HCT116 (cell line): Measurements from ENCODE around the gene ACACB.

Source experiments
- EZH2 ChIP-seq: fragments of 200-600 bp; sonication (generic); IDR thresholded peaks from 2 replicates; pipeline ENCODE4 v1.6.1; 2017; ENCODE audit warnings: antibody characterized with exemption, mixed run types
- EZH2phosphoT487 ChIP-seq: fragments of 200-600 bp; IDR thresholded peaks from 2 replicates; pipeline ENCODE4 v1.6.1; 2018; ENCODE audit warnings: antibody characterized with exemption, borderline replicate concordance
- JUND ChIP-seq: IDR thresholded peaks from 2 replicates; pipeline ENCODE4 v1.6.1; 2012
- POLR2A ChIP-seq: IDR thresholded peaks from 2 replicates; pipeline ENCODE4 v1.7.0; 2011; ENCODE audit warnings: borderline replicate concordance; ENCODE audit not compliant: insufficient read depth, insufficient read length; ENCODE audit errors: extremely low read depth
- POLR2AphosphoS5 ChIP-seq: IDR thresholded peaks from 2 replicates; pipeline ENCODE4 v1.6.1; 2011; ENCODE audit warnings: mild to moderate bottlenecking, low read depth, low read length, moderate library complexity
- SP1 ChIP-seq: IDR thresholded peaks from 2 replicates; pipeline ENCODE4 v1.6.1; 2012; ENCODE audit warnings: low read depth
- TF ChIP-seq, protein P1 (sequence below), 3 experiments: fragments of 200-600 bp in 1 of 3; sonication (generic) in 1 of 3; IDR thresholded peaks in 2 of 3; conservative IDR thresholded peaks in 1 of 3; 2 replicates each; pipeline ENCODE4 v1.5.1; 2012 to 2017; ENCODE audit warnings: low read depth in 2 of 3, low read length in 2 of 3, antibody characterized with exemption in 1 of 3, borderline replicate concordance in 1 of 3, control low read depth in 1 of 3, mild to moderate bottlenecking in 1 of 3, mixed read lengths in 1 of 3, mixed run types in 1 of 3, moderate library complexity in 1 of 3; ENCODE audit not compliant: insufficient read depth in 1 of 3
- TF ChIP-seq, protein P2 (sequence below): IDR thresholded peaks from 2 replicates; pipeline ENCODE4 v1.6.1; 2012
- TF ChIP-seq, protein P3 (sequence below): IDR thresholded peaks from 2 replicates; pipeline ENCODE4 v1.6.1; 2012

DNA sequence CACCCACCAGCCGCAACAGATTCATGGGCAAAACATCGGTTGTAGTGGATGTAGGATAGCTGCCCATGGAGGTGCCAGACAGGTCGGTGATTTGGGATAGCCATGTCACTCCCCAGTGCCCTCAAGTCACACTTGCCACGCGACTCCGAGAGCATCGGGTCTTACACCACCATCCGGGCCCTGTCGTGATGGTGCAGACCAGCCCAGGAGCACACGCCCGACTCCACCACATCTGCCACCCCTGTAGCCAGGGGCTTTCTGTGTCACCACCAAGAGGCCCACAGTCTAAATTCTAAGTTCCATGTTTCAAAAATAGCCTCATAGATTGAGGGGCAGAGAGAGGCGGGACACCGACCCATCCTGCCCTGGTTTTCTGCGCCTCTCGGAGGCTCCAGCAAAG, 174.7 kb downstream of the ACACB start:
- TF ChIP-seq, protein P1, sequence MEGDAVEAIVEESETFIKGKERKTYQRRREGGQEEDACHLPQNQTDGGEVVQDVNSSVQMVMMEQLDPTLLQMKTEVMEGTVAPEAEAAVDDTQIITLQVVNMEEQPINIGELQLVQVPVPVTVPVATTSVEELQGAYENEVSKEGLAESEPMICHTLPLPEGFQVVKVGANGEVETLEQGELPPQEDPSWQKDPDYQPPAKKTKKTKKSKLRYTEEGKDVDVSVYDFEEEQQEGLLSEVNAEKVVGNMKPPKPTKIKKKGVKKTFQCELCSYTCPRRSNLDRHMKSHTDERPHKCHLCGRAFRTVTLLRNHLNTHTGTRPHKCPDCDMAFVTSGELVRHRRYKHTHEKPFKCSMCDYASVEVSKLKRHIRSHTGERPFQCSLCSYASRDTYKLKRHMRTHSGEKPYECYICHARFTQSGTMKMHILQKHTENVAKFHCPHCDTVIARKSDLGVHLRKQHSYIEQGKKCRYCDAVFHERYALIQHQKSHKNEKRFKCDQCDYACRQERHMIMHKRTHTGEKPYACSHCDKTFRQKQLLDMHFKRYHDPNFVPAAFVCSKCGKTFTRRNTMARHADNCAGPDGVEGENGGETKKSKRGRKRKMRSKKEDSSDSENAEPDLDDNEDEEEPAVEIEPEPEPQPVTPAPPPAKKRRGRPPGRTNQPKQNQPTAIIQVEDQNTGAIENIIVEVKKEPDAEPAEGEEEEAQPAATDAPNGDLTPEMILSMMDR (IDR thresholded peaks at IDR 0.05 in 2 of 3, conservative IDR thresholded peaks at IDR 0.05 in 1 of 3; ENCODE audit: borderline replicate concordance in 1 of 3, insufficient read depth in 1 of 3, low read depth in 2 of 3, low read length in 2 of 3): no peak
- TF ChIP-seq POLR2A: no peak
- TF ChIP-seq SP1: no peak
- TF ChIP-seq POLR2AphosphoS5: no peak
- TF ChIP-seq EZH2phosphoT487: no peak
- TF ChIP-seq EZH2: no peak
- TF ChIP-seq, protein P2, sequence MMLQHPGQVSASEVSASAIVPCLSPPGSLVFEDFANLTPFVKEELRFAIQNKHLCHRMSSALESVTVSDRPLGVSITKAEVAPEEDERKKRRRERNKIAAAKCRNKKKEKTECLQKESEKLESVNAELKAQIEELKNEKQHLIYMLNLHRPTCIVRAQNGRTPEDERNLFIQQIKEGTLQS: no peak
- TF ChIP-seq, protein P3, sequence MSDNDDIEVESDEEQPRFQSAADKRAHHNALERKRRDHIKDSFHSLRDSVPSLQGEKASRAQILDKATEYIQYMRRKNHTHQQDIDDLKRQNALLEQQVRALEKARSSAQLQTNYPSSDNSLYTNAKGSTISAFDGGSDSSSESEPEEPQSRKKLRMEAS: no peak
- TF ChIP-seq JUND: no peak
